Measurements from ENCODE around the gene EPX.

EPX gene

GRCh38 chr17:58184986-58185761 is 7.4 kb upstream of the EPX start:
- DNase-seq = no peak

GRCh38 chr17:58186591-58186990 is 5.9 kb upstream of the EPX start:
- no peak for DNase-seq

DNA sequence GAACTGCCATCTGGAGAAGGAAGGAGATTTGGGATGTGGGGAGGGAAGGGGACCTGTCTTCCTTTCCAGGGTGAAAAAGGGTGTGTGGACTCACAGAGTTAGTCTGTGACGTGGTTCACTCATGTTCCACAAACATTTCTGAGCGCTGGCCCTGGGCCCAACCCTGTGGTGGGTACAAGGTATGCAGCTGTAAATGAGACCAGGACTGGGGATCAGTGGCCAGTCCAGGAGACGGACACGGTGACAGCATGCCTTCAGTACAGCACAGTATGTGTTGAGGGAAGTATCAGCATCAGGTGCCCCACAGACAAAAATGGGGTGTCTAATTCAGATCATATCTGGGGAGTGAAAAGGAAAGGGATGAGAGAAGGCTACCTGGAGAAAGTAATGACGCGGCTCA is 5.5 kb upstream of the EPX start:
- no peak for DNase-seq

DNA sequence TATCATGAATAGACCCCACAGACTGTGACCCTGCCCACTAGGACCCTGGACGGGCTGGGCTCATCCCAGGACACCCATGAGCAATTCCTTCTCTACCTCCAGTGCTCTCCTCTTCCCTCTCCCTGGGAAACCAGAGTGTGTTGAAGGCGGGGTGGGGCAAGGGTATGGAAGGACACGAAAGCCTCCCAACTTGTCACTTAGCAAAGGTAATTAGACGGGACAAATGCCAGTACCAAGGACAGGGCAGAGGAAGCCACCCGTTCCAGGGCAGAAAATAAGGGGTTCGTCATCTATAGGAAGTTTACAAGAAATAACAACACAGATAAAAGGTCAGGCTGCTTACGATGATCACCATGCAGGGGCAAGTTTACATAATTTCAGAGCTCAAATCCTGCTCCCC is 4.9 kb upstream of the EPX start:
- no peak for DNase-seq

DNA sequence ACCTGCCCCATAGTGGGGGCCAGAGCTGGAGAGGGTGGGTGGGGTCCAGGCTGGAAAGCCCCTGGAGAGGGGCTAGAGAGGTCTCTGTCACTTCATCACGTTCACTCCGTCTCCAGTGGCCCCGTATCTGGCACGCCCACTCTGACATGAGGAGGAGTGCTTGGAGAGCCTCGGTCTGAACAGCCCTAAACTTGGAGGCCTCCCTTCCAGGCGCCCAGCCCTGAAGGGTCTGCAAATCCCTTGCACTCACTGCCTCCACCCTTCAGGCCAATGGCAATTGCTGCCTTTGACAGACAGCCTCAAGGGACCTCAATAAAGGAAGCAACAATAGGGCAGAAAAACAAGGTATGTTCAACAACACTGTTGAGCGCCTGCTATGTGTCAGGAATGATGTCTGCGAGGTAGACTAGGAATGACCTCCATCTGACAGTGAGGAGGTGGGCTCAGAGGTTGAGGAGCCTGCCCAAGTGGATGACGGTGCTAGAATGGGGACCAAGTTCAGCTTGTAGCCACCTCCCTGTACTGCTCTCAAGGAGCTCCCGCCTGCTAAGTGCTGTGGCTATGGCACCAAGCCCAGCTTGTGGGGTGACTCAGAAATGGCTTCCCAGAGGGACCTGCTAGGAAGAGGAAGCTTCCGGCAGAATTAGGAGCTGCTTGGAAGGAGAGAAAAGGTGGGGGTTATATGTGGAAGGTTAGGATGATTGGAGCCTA is 2.9 kb upstream of the EPX start:
- peak; percentile 75 to 84 for DNase-seq

DNA sequence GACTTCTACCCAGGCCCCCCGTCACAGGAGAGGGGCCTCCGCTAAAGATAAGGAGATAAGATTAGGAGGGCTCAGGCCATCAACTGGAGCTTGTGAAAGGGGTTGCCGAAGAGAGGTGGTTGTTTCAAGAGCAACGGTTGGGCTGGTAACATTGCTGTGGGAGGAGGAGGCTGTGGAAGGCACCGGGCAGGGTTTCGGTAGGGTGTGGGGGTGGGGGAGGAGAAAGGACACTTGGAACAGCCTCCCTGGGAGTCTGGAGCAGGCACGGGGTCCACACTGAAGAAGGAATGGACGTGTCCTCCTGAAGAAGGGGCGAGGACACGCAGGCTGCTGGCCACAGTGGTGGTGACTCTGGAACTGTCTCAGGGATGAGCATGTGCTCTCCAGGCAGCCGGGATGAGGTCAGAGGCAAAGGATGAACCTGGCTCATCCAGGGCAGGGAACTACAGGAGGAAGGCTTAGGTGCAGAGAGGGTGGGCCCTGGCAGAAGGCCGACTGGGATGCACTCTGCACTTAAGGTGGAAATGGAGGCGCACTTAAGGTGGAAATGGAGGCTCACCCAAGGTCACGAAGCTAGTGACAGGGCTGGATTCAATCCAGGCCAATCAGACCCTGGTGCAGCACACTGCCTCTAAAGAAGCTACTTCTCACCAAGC is 1.2 kb upstream of the EPX start:
- DNase-seq = no peak

- DNase-seq = no peak
Measured at GRCh38 chr17:58193641-58194255, 1.2 kb downstream of the EPX start.

- no peak for DNase-seq
Measured at GRCh38 chr17:58195518-58196123, 3.1 kb downstream of the EPX start.

DNA sequence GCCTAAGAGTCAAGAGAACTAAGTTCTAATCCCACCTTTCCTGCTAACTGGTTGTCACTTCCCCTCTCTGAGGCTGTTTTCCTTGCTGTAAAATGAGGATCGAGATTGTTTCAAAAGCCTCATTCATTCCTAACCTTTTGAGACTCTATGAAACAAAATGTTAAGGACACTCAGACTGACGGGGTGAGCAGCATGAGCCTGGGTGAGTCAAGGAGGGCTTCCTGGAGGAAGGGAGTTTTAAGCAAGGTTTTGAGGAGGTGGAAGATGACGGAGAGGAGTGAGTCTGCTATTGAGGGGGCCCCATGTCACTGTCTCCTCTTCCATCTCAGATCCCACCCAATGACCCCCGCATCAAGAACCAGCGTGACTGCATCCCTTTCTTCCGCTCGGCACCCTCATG is 4.1 kb downstream of the EPX start:
- DNase-seq = no peak

GRCh38 chr17:58200024-58200633 is 7.6 kb downstream of the EPX start:
- DNase-seq = peak; percentile 37 to 50

DNA sequence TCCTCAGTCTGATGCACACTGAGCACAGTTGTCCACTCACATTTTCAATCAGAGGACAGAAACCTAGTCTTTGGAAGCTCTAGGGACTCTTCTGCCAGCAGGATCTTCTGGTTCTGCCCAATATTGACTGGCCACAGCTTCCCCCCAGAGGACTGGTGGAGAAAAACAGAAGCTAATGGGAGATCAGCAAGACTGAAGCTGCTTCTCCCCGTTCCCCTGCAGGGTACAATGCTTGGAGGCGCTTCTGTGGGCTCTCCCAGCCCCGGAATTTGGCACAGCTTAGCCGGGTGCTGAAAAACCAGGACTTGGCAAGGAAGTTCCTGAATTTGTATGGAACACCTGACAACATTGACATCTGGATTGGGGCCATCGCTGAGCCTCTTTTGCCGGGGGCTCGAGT is 10.3 kb downstream of the EPX start:
- DNase-seq = no peak

DNA sequence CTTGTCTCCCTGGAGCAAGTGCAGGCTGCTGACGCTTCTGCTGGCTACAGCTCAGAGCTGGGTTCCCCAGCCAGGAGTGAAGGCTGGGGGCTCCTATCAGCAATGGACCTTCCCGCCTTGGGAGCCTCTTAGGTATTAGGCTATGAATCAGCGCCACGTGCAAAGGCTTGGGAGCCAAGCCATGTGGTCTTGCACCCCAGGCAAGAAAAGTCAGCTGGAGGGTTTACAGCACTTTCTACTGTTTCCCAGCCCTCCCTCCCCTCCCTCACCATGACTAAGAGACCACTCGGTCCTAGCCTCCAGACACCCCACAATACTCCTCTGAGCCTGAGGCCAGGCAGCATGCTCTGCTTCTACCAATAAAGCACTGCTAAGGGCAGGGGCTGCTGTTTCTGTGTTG is 12.3 kb downstream of the EPX start:
- DNase-seq = no peak

DNA sequence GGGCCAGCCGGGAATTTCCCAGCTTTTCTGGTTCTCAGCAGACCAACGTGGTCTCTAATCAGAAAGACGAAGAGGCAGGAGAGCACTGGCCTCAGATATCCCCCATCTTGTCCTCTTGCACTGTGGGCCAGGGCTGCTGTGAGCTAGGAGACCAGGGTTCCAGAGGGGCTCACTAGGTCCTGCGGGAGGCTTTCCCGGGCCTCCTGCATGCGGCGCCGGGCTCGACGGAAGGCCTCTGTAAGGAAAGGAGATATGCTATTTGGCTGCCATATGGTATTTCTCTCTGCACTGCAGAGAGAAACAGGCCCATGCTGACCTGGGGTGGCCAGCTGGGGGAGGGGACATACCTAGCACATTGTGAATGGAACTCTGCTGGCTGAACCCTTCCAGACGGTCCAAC is 13.4 kb downstream of the EPX start:
- no peak for DNase-seq

DNA sequence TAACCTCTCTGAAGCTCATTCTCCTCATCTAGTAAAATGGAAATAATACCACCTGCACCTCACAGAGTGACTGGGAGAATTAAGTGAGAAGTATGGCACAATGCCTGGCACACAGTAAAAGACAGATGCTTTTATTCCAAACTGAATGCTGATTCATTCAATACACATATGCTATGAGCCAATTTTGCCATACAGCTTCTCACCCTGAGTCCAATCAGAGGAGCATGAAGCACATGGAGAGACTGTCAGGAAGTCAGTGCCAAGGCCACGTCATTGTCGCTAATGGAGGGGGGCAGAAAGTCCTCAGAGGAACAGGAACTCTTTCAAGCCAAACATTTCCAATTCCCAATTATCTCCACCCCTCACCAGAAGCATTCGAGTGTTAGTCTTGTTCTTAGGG is 14.9 kb downstream of the EPX start:
- DNase-seq = no peak

- DNase-seq = no peak
Measured at GRCh38 chr17:58208344-58208743, 15.8 kb downstream of the EPX start.

- DNase-seq = peak; percentile 38 to 52
Measured at GRCh38 chr17:58210922-58211321, 18.4 kb downstream of the EPX start.

- peak in 1 of 2 experiments; percentile 37 for DNase-seq
Measured at GRCh38 chr17:58215685-58216084, 23.2 kb downstream of the EPX start.

DNA sequence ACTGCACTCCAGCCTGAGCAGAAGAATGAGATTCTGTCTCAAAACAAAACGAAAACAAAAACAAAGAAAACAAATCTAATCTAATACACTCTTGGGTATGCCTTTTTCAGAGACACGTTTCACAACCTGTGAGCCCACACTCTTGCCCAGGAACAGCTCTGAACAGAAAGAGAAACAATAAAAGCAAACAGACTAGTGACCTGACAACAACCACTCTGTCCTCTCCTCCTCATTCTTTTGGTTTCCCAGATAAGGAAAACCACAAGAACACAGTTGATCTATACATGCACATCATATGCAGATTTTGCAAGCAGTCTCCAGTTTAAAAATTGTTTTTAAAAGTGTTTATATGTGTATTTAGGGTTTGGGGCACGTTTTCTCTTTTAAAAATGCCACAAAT is 25.2 kb downstream of the EPX start:
- no peak for DNase-seq

GRCh38 chr17:58219007-58219788 is 26.7 kb downstream of the EPX start, which contains the start of gene MKS1:
TSS of gene MKS1 (minus strand) at chr17:58219255. CDS start at chr17:58219230, 25 bp downstream.
- peak; percentile 93 to 94 for DNase-seq

- no peak for DNase-seq
Measured at GRCh38 chr17:58219789-58220183, 27.3 kb downstream of the EPX start.

GRCh38 chr17:58224315-58224714 is 31.8 kb downstream of the EPX start:
- DNase-seq = peak; percentile 33 to 47

DNA sequence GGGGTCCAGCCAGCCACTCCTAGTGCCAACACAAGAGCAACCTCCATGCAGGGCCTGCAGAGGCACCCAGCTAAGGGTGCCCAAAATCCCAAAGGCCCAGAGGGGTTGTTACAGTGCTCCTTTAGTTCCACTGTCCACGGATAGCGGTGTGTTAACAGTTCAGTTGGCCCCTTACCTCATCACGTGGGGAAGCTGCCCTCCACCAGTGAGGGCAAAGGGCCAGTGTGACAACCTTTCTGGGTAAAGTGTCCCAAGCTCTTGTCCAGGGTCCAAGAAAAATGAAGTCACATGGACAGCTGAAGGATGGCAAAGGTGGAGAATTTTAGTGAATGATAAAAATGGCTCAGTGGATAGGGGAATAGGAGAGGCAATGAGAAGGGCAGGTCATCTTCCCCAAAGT is 35.2 kb downstream of the EPX start:
- no peak for DNase-seq

Measured in Kasumi-1 (cell line).